ENCODE data around the gene PAX5. TPM values are rescaled to one million over a fixed set of nuclear protein-coding genes. Genes with fewer than 3 reads are reported as not detected.

Gene PAX5
- total and polyA plus RNA-seq, 4 donors = 0.08 to 2.3 (median 0.40) TPM

DNA sequence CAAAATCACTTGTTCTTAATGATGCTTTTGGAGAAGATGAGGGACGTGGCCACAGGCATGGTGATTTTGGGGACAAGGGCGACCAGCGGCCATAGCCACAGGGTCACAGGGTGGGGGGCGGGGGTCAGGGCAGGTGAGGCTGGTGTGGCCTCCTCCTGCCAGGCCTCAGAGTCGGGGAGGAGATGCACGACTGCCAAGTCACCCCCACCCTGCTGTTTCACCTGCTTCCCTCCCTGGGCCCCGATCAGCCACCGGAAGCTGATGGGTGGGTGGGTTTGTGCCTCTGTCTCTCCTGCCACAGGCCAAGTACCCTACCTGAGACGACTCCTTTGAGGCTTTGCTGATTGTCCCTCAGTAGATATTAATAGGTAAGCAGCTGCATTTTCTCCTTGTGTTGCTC, 199.3 kb downstream of the PAX5 start:
- Histone ChIP-seq H3K4me1 (ENCODE audit: control insufficient read depth in 5 of 5, insufficient read depth in 5 of 5, low read length in 5 of 5) (no peaks in the 10 kb centered on the region), H3K4me3 (no peak overlapping the region), H3K9ac (ENCODE audit: insufficient read depth in 1 of 2, low read length in 2 of 2) (no peak overlapping the region), H3K9me3 (ENCODE audit: control insufficient read depth in 4 of 4, insufficient read depth in 3 of 4, low read length in 3 of 4) (peaks cover 0 to 3% (median 0%) of the 10 kb centered on the region in 4 donors), H3K27me3 (ENCODE audit: control insufficient read depth in 3 of 3, insufficient read depth in 3 of 3, low read length in 2 of 3) (no peaks in the 10 kb centered on the region), H3K27ac (ENCODE audit: low read depth in 1 of 2, low read length in 1 of 2) (no peak overlapping the region), H3K36me3 (ENCODE audit: control insufficient read depth in 4 of 4, insufficient read depth in 4 of 4, low read length in 4 of 4) (no peaks in the 10 kb centered on the region)
- DNase-seq (no peak), ATAC-seq (ENCODE audit: insufficient read depth, low FRiP score) (no peak)
- 75 to 77% methylated on average over 9 of the region's 9 CpGs for WGBS, 2 donors
- TF ChIP-seq, protein P1, sequence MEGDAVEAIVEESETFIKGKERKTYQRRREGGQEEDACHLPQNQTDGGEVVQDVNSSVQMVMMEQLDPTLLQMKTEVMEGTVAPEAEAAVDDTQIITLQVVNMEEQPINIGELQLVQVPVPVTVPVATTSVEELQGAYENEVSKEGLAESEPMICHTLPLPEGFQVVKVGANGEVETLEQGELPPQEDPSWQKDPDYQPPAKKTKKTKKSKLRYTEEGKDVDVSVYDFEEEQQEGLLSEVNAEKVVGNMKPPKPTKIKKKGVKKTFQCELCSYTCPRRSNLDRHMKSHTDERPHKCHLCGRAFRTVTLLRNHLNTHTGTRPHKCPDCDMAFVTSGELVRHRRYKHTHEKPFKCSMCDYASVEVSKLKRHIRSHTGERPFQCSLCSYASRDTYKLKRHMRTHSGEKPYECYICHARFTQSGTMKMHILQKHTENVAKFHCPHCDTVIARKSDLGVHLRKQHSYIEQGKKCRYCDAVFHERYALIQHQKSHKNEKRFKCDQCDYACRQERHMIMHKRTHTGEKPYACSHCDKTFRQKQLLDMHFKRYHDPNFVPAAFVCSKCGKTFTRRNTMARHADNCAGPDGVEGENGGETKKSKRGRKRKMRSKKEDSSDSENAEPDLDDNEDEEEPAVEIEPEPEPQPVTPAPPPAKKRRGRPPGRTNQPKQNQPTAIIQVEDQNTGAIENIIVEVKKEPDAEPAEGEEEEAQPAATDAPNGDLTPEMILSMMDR (IDR thresholded peaks at IDR 0.05; ENCODE audit: control extremely low read depth, extremely low read depth) = no peak

DNA sequence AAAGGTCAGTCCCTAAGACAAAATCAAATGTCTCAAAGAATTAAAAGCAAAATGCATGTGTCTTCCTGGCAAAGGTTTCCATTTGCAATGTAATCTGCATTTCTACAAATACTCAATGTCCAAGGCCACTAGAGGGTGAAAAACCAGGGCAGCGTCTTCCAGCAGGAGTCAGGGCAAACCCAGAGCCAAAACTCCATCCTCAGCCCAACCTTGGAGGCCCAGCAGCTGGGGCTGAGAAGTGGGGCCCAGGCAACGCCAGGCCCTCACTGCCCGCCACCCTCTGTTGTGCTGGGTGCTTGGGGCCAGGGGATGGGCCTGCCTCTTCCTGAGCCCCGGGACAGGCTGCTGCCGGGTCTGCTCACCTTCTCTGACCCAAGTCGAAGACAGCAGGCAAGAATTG, 200.1 kb downstream of the PAX5 start:
- DNase-seq (no peak), ATAC-seq (ENCODE audit: insufficient read depth, low FRiP score) (no peak)
- peaks cover 0 to 3% (median 0%) of the 10 kb centered on the region in 4 donors for H3K9me3 ChIP-seq (ENCODE audit: control insufficient read depth in 4 of 4, insufficient read depth in 3 of 4, low read length in 3 of 4)
- H3K4me3 ChIP-seq = no peak overlapping the region
- 70 to 86% methylated on average over 6 of the region's 6 CpGs for WGBS, 2 donors
- no peak overlapping the region for H3K9ac ChIP-seq (ENCODE audit: insufficient read depth in 1 of 2, low read length in 2 of 2)
- no peaks in the 10 kb centered on the region for H3K36me3 ChIP-seq (ENCODE audit: control insufficient read depth in 4 of 4, insufficient read depth in 4 of 4, low read length in 4 of 4)
- H3K27ac ChIP-seq (ENCODE audit: low read depth in 1 of 2, low read length in 1 of 2) = no peak overlapping the region
- no peaks in the 10 kb centered on the region for H3K4me1 ChIP-seq (ENCODE audit: control insufficient read depth in 5 of 5, insufficient read depth in 5 of 5, low read length in 5 of 5)
- no peaks in the 10 kb centered on the region for H3K27me3 ChIP-seq (ENCODE audit: control insufficient read depth in 3 of 3, insufficient read depth in 3 of 3, low read length in 2 of 3)
- TF ChIP-seq, protein P1 (IDR thresholded peaks at IDR 0.05; ENCODE audit: control extremely low read depth, extremely low read depth) = no peak

DNA sequence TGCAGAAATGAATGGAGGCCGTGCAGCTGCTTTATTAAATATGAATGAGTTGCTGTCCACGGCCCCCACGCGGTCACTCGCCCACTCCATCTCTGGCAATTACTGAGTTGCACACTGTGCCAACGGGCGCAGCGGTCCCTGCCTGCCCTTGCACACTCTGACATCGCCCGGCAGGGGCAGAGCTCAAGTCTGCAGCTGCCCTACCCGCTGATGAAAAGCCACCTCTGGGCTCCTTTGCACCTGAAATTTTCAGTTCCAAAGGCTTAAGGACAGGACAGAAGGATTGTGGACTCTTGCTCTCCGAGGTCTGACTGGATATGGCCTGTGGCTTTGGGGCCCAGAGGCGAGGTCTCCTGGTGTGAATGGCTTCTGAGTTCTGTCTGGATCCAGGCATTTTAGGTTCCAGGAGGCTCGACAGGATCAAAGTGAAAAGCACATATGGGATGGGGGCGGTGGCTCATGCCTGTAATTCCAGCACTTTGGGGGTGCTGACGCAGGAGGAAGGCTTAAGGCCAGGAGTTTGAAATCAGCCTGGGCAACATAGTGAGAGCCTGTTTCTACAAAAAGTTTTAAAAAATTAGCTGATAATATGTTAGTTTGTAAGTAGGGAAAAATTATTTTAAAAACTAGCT, 201.8 kb downstream of the PAX5 start:
- no peaks in the 10 kb centered on the region for H3K4me1 ChIP-seq (ENCODE audit: control insufficient read depth in 5 of 5, insufficient read depth in 5 of 5, low read length in 5 of 5)
- no peaks in the 10 kb centered on the region for H3K9me3 ChIP-seq (ENCODE audit: control insufficient read depth in 4 of 4, insufficient read depth in 3 of 4, low read length in 3 of 4)
- no peak overlapping the region for H3K27ac ChIP-seq (ENCODE audit: low read depth in 1 of 2, low read length in 1 of 2)
- no peak overlapping the region for H3K4me3 ChIP-seq
- WGBS, 2 donors = 80 to 88% methylated on average over 16 of the region's 16 CpGs
- DNase-seq = no peak
- no peaks in the 10 kb centered on the region for H3K27me3 ChIP-seq (ENCODE audit: control insufficient read depth in 3 of 3, insufficient read depth in 3 of 3, low read length in 2 of 3)
- H3K36me3 ChIP-seq (ENCODE audit: control insufficient read depth in 4 of 4, insufficient read depth in 4 of 4, low read length in 4 of 4) = no peaks in the 10 kb centered on the region
- no peak overlapping the region for H3K9ac ChIP-seq (ENCODE audit: insufficient read depth in 1 of 2, low read length in 2 of 2)
- no peak for ATAC-seq (ENCODE audit: insufficient read depth, low FRiP score)
- TF ChIP-seq, protein P1 (IDR thresholded peaks at IDR 0.05; ENCODE audit: control extremely low read depth, extremely low read depth) = no peak
